Lower leg skin (tissue), 3 donors: ENCODE results near the gene DOK7.

ENCODE experiments used
- POLR2A ChIP-seq, 2 donors: fragments of 450-650 bp; IDR thresholded peaks; one replicate each; pipeline ENCODE4 v1.6.1; 2016 to 2017; ENCODE audit warnings: antibody characterized with exemption in 2 of 2, mild to moderate bottlenecking in 1 of 2, moderate library complexity in 1 of 2
- TF ChIP-seq, protein P1 (sequence below), 3 donors: fragments of 450-650 bp; IDR thresholded peaks; one replicate each; pipeline ENCODE4 v1.5.1; 2016; ENCODE audit warnings: antibody characterized with exemption in 3 of 3, mild to moderate bottlenecking in 3 of 3, moderate library complexity in 2 of 3

DNA sequence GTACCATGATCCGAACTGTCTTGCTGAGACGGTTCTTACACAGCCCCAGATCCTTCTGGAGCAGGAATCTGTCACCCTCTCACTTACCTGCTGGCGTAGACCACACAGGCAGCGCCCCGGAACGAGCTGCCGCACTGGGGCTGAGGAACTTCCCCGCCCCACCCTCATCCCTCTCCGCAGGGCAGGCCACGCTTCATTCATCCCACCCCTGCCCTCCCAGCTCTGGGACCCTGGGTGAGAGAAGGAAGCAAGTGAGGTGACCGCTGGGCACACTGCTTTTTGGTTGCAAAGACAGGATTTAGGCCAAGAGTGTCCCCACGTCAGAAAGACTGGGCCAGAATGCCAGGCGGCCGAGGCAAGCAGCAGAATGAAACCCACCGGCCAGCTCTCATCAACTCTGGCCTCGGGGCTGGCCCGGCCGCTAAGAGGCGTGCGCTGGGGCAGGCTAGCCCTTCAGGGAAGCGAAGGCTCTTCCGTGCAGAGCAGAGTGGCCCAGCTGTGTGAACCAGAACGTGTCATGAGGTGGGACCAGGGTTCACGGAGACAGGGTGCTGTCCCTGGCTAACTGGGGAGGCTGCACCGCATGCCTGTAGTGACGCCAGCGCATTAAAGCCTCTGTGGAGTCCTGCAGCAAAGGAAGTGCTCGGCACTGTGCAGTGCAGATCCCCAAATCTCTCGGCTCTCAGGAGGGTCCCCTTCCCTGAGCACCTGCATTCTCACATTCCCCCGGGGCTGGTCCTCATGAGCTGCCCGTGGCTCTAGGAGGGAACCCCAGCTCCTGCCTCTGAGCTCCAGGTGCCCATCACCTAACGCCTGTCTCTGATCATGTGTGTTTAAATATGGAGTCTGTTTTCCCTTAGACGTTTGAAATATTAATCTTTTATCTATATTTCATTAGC is 62.7 kb downstream of the DOK7 start:
- TF ChIP-seq POLR2A (IDR thresholded peaks at IDR 0.05) = no peak
- TF ChIP-seq, protein P1, sequence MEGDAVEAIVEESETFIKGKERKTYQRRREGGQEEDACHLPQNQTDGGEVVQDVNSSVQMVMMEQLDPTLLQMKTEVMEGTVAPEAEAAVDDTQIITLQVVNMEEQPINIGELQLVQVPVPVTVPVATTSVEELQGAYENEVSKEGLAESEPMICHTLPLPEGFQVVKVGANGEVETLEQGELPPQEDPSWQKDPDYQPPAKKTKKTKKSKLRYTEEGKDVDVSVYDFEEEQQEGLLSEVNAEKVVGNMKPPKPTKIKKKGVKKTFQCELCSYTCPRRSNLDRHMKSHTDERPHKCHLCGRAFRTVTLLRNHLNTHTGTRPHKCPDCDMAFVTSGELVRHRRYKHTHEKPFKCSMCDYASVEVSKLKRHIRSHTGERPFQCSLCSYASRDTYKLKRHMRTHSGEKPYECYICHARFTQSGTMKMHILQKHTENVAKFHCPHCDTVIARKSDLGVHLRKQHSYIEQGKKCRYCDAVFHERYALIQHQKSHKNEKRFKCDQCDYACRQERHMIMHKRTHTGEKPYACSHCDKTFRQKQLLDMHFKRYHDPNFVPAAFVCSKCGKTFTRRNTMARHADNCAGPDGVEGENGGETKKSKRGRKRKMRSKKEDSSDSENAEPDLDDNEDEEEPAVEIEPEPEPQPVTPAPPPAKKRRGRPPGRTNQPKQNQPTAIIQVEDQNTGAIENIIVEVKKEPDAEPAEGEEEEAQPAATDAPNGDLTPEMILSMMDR (IDR thresholded peaks at IDR 0.05) = no peak
